ENCODE measurements around the gene CLTA. TPM values are rescaled to one million over a fixed set of nuclear protein-coding genes. Genes with fewer than 3 reads are reported as not detected.

Gene CLTA
- total RNA-seq, 1 experiment from 2014 or later, result 195 TPM

DNA sequence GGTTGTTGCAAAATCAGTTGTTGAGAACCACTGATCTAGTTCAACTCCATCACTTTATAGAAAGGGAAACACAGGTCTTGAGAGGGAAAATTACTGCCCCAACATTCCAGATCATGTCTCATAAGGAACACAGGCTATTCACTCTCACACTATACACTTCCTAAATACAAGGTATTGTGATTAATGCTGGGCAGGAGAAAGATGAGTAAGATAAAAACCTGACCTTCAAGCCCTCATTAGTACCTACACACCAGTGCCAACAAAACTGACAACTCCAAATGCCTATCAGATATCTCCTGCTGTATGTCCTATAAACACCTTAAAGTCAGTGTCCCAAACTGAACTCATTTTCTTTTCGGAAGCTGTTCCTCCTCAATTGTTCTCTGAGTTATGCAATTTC lies 59.4 kb downstream of the CLTA start:
- H3K56ac ChIP-seq (ENCODE audit: insufficient read length, low read depth, low read length), result no peak overlapping the region
- Mint-ChIP-seq H3K27me3 (ENCODE audit: low read depth) (no peaks in the 10 kb centered on the region), H3K36me3 (ENCODE audit: insufficient read depth in 1 of 3, low read depth in 3 of 3) (peaks cover 9 to 12% (median 10%) of the 10 kb centered on the region in 3 experiments; a peak in 5 of 7 replicates), H3K27ac (no peak overlapping the region), H3K9me3 (no peaks in the 10 kb centered on the region), H3K4me3 (no peak overlapping the region), H3K4me1 (no peaks in the 10 kb centered on the region)
- H3K27ac ChIP-seq (ENCODE audit: insufficient read length, low read depth, low read length), result no peak overlapping the region
- no peak overlapping the region for H3K9ac ChIP-seq (ENCODE audit: extremely low read depth, insufficient read length, low read length)
- no peaks in the 10 kb centered on the region for H4K20me1 ChIP-seq (ENCODE audit: control insufficient read depth, insufficient read depth, insufficient read length)
- no peak overlapping the region for H2AFZ ChIP-seq (ENCODE audit: low read length)
- H3K18ac ChIP-seq (ENCODE audit: insufficient read length, low read depth, low read length), result no peak overlapping the region
- no peaks in the 10 kb centered on the region for H3K27me3 ChIP-seq (ENCODE audit: insufficient read depth, low read length)
- H3K79me1 ChIP-seq (ENCODE audit: insufficient read depth, low read depth, low read length, poor library complexity, severe bottlenecking), result peaks cover 3% of the 10 kb centered on the region
- no CpG with 5 or more reads among the region's 1 CpG for WGBS (ENCODE audit: extremely low coverage, insufficient read length, low lambda C conversion rate)
- H4K8ac ChIP-seq (replicated peaks; ENCODE audit: insufficient read length, low read depth, low read length), result no peak overlapping the region
- DNase-seq, result no peak
- no peaks in the 10 kb centered on the region for H3K79me2 ChIP-seq (ENCODE audit: insufficient read depth, low read length)
- no peaks in the 10 kb centered on the region for H3K4me1 ChIP-seq (ENCODE audit: insufficient read depth, low read length)
- no peak overlapping the region for H3K14ac ChIP-seq (ENCODE audit: insufficient read depth, low read length)
- H3K23ac ChIP-seq (ENCODE audit: insufficient read length, low read depth, low read length), result no peak overlapping the region
- H3K4me2 ChIP-seq (ENCODE audit: insufficient read depth, insufficient read length, low read length), result no peak overlapping the region
- TF ChIP-seq, protein P1, sequence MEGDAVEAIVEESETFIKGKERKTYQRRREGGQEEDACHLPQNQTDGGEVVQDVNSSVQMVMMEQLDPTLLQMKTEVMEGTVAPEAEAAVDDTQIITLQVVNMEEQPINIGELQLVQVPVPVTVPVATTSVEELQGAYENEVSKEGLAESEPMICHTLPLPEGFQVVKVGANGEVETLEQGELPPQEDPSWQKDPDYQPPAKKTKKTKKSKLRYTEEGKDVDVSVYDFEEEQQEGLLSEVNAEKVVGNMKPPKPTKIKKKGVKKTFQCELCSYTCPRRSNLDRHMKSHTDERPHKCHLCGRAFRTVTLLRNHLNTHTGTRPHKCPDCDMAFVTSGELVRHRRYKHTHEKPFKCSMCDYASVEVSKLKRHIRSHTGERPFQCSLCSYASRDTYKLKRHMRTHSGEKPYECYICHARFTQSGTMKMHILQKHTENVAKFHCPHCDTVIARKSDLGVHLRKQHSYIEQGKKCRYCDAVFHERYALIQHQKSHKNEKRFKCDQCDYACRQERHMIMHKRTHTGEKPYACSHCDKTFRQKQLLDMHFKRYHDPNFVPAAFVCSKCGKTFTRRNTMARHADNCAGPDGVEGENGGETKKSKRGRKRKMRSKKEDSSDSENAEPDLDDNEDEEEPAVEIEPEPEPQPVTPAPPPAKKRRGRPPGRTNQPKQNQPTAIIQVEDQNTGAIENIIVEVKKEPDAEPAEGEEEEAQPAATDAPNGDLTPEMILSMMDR (conservative IDR thresholded peaks at IDR 0.05), result no peak
- H2BK12ac ChIP-seq (ENCODE audit: insufficient read length, low read depth, low read length), result no peak overlapping the region
- H2BK20ac ChIP-seq (ENCODE audit: low read depth, low read length, poor library complexity, severe bottlenecking), result no peak overlapping the region
- H3K23me2 ChIP-seq (ENCODE audit: insufficient read length, low read depth, low read length, poor library complexity, severe bottlenecking), result no peaks in the 10 kb centered on the region
- no peak overlapping the region for H3T11ph ChIP-seq (ENCODE audit: low read length)
- no peak overlapping the region for H2BK15ac ChIP-seq (ENCODE audit: low read depth, low read length)
- no peak overlapping the region for H2AK5ac ChIP-seq (ENCODE audit: insufficient read length, low read length)
- H4K5ac ChIP-seq (ENCODE audit: insufficient read length, low read depth, low read length), result no peak overlapping the region
- H2BK5ac ChIP-seq (ENCODE audit: insufficient read length, low read length), result no peak overlapping the region
- no peak overlapping the region for H3K4ac ChIP-seq (ENCODE audit: low read depth, low read length)
- no peak overlapping the region for H4K91ac ChIP-seq (ENCODE audit: insufficient read length, low read depth, low read length)
- no peaks in the 10 kb centered on the region for H3K9me3 ChIP-seq (ENCODE audit: control insufficient read depth, low read depth, low read length)
- H2BK120ac ChIP-seq (ENCODE audit: low read depth, low read length, poor library complexity, severe bottlenecking), result no peak overlapping the region

Measured in H9 (cell line).